Skeletal muscle cell (primary cell): ENCODE measurements around the gene POR.
"Not testable (repeated sequence)": the region's sequence is repeated elsewhere in the genome, so short reads cannot be mapped to it uniquely, and the experiment has no call there.

Source experiments
- DNase-seq: peaks from one replicate; pipeline ENCODE4 v3.0.0-alpha.2; 2010; ENCODE audit warnings: low read depth
- H3K4me3 ChIP-seq: 2 replicates; pipeline ENCODE4 v1.5.1; 2011; ENCODE audit warnings: low read depth, mild to moderate bottlenecking, control low read depth, low read length, moderate library complexity

The POR gene

DNA sequence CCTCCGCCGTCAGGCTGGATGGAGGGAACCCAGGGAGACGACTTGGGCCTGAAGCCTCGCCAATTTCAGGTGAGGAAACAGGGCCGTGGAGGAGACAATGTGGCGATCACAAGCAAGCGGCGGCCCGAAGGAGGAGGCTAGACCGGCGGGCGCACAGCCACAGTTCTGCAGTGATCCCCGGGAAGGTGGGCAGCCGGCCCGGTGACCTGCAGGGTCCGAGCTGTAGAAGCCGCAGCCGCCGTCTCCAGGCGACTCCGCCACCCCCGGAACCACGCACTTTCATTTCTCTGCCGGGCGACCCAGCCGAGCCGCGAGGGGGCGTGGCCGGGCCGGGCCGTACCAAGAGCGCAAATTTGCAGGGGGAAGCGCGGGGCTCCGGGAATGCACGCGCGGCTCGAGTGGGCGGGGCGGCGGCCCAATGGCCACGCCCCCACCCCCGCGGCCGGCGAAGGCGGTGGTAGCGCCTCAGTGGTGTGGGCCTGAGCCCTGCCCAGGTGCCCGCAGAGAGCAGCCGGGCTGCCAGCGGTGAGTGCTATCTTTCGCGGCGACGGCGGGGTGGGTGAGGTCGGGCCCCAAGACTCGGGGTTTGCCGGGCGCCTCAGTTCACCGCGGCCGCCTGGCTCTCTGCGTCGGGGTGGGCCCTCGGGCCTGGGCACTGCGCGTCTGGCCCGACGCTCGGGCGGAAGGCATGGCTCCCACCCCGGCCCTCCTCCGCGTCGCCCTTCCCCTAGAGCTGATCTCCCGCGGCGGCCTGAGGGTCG, at the start of gene POR:
Gene POR (plus strand): TSS at position 501 of the 761 bp plus-strand sequence. CDS start 38,847 bp downstream, outside the sequence.
- peak; percentile 76 for DNase-seq
- peak within 1 kb of the TSS; percentile 83 for H3K4me3 ChIP-seq

DNA sequence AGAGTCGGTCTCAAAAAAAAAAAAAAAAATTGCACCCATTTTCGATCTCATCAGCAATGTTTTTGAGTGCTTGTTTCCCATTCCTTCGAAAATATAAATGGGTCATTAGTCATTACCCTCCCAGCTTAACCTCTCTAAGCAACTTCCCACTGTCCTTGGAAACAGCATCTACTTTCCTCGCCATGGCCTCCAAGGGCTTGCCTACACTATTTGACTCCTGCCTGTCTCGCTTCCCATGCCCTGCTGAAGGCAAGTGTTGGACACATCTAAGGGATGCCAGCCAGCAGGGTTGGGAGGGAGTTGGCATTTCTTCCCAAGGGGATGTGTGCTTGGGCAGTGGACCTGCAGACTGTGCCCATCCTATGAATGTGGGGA, 48.9 kb upstream of the POR start:
- no peak for DNase-seq

DNA sequence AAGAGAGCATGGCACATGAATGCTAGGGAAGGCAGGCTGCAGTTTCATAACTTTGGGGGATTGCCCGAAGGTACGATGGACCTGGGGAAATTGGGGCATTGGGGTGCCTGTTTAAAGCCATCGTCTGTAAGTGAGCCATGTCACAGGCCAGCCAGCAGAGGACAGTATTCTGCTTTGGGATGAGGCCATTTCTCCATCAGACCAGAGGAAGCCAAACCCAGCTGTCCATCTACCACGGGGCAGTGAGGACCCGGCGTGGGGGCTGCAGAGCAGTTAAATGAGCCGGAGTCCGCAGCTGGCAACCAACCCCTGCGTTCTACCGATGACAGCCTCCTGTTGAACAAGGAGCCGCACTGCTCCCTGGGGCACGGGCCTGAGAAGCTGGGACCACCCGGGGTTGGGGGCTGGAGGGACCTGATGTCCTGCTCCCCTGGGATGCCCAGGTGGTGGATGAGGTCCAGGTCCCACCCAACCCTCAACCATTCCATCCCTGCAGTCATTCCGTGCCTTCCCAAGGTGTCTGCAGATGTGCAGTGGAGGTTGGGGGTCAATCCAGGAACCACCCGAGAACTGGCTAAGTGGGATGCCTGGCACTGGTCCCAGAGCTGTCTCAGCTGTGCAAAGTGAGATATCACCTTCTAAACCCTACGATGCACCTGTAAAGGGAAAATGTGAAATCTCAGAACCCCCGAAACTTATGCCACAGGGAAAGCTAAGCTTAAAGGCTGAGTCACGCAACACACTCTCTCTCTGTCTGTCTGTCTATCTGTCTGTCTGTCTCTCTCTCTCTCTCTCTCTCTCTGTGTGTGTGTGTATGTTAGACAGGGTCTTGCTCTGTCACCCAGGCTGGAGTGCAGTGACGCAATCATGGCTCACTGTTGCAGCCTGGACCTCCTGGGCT, 48.2 kb upstream of the POR start:
- H3K4me3 ChIP-seq = no peak overlapping the region
- DNase-seq = no peak

More for the DNA sequence above, 48.9 kb upstream of the POR start:
- no peak overlapping the region for H3K4me3 ChIP-seq

DNA sequence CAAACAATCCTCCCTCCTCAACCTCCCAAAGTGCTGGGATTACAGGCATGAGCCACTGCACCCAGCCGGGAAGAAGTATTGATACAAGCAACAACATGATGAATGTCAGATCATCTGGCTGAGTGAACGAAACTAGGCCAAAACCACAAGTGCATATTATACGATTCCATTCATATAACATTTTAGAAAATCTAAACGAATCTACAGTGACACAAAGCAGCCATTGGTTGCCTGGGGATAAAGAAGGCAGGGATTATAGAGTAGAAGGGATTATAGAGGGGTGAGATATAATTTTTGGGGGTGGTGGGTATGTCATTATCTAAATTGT, 47.6 kb upstream of the POR start:
- H3K4me3 ChIP-seq = no peak overlapping the region
- DNase-seq = no peak

DNA sequence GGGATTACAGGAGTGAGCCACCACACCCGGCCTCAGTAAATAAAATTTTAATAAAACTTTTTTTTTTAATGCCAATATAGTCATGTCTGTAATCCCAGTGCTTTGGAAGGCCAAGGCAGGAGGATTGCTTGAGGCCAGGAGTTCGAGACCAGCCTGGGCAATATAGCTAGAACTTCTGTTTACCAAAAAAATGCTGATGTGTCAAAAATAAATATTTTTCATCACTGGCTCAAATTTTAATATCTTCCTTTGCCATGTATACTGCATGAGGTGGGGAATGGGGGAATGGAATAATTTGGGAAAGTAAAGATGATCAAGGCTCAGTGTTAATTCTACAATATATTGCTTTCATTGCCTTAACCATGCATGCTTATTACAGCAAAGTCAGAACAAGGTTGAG, 46.8 kb upstream of the POR start:
- DNase-seq = no peak
- no peak overlapping the region for H3K4me3 ChIP-seq

DNA sequence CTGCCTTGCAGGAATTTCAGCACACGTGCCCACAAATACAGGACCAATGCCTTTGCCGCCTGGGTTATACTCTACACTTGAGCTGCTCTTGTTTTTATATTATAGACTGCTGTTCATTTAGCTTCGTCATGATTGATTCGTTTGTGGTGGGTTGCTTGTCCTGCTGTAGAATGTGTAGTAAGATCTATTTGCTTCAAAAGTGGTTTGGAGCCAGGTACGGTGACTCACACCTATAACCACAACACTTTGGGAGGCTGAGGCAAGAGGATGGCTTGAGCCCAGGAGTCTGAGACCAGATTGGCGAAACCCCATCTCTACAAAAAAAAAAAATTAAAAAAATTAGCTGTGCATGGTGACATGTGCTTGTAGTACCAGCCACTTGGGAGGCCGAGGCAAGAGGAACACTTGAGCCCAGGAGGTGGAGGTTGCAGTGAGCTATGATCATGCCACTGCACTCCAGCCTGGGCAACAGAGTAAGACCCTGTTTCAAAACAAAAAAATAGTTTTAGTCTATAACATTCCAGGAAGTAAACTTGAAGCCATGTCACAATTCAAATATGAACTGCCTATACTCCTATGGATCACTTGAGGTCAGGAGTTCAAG, 45.1 kb upstream of the POR start:
- DNase-seq = no peak
- H3K4me3 ChIP-seq = no peak overlapping the region

DNA sequence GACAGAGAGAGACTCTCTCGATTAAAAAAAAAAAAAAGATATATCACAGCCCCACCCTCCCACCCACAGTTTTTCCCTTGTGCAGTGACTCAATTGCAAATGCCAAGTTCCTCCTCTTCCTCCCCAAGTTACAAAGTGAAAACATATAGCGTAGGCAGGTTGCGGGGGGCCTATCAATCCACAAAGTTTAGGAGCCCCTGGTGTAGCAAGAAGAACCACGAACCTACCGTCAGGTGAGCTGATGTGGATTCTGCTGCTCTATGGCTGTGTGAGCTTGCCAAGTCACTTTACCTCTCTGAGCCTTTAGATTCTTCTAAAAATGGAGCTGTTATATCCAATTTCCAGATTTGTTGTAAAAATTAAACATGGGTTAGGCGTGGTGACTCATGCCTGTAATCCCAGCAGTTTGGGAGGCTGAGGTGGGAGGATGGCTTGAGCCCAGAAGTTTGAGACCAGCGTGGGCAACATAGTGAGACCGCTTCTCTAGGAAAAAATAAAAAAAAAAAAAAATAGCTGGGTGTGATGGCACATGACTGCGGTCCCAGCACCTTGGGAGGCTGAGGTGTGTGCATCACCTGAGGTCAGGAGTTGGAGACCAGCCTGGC, 44.3 kb upstream of the POR start:
- no peak overlapping the region for H3K4me3 ChIP-seq
- DNase-seq = no peak

DNA sequence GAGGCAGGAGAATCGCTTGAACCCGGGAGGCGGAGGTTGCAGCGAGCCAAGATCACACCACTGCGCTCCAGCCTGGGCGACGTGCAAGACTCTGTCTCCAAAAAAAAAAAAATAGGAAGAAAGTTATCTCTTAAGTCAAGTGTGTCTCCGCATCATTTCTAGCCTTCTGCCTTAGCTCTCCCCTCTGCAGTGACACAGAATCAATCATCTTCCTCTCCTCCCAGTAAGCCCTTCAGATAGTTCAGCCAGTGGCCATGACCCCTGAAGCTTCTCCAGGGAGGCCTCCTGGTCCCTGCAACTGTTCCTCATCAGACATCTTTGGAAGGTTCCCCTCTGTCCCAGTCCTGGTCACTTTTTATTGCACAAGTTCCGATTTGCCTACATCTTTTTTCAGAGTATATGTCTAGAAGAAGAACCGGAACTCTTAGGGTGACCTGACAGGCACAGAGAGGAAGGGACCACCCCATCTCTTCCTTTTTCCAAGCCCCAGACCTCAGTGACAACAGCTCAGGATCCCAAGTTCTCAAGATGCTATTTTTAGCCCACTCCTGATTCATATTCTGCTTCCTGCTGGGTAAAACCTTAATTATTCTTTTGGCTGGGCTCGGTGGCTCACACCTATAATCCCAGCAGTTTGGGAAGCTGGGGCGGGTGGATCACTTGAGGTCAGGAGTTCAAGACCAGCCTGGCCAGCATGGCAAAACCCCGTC, 42.7 kb upstream of the POR start:
- no peak overlapping the region for H3K4me3 ChIP-seq
- DNase-seq = no peak

DNA sequence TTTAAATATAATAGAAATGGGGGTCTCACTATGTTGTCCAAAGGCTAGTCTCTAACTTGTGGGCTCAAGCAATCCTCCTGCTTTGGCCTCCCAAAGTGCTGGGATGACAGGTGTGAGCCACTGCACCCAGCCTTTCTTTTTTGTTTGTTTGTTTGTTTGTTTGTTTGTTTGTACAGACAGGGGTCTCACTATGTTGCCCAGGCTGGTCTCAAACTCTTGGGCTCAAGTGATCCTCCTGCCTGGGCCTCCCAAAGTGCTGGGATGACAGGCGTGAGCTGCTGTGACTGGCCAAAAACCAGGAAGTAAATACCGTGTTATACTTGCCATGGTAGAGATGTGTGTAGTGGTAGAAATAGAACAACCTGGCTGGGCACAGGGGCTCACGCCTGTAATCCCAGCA, 40.8 kb upstream of the POR start:
- H3K4me3 ChIP-seq, DNase-seq: not testable (repeated sequence)

DNA sequence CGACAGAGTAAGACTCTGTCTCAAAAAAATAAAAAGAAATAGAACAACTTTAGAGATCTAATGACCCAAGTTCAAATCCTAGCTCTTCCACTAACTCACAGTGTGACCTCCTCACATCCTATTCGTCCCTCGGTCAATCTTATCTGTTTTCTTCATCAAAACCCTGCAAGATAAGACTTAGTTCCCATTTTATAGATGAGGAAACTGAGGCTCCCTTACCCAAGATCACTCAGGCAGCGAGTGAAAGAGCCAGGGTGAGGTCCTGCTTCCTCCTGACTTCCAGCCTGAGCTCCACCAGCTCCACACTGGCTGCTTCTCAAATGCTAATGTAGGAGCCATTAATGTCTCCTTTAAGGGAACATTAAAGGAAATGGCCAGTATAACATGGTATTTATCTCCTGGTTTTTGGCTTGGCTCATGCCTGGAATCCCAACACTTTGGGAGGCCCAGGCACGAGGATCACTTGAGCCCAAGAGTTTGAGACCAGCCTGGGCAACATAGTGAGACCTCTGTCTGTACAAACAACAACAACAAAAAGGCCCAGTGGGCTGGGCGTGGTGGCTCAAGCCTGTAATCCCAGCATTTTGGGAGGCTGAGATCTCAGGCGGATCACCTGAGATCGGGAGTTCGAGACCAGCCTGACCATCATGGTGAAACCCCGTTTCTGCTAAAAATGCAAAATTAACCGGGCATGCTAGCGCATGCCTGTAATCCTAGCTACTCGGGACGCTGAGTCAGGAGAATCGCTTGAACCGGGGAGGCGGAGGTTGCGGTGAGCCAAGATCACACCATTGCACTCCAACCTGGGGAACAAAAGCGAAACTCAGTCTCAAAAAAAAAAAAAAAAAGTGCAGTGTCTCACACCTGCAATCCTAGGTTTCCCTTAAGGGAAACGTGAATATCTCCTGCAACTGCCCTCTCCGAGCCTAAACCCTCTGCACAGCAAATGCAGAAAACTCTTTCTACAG, 39.6 kb upstream of the POR start:
- H3K4me3 ChIP-seq = no peak overlapping the region
- no peak for DNase-seq

DNA sequence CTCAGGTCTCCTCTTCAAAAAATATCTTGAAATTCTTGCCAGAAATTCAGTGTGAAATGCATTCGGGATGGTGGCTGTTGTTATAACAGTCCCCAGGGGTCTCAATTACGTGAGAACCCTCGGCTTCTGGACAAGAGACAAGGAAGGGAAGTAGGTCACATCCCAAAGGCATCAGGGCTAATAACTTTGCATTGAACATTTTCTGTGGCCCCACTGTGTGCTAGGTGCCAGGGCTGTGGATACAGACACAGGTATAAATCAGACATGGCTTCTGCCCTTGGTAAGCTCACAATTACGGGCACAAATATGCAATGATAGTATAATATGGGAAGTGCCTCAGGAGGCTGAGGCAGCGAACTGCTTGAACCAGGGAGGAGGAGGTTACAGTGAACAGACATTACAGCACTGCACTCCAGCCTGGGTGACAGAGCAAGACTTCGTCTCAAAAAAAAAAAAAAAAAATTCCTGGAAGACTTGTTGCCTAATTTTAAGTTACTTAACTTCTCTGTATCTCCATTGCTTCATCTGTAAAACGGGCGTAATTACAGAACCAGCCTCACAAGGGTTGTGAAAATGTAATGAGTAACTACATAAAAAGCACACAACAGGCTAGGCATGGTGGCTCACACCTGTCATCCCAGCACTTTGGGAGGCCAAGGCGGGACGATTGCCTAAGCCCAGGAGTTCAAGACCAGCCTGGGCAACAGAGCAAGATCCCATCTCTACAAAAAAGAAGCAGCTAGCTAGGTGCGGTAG, 38.7 kb upstream of the POR start:
- DNase-seq = no peak
- no peak overlapping the region for H3K4me3 ChIP-seq

DNA sequence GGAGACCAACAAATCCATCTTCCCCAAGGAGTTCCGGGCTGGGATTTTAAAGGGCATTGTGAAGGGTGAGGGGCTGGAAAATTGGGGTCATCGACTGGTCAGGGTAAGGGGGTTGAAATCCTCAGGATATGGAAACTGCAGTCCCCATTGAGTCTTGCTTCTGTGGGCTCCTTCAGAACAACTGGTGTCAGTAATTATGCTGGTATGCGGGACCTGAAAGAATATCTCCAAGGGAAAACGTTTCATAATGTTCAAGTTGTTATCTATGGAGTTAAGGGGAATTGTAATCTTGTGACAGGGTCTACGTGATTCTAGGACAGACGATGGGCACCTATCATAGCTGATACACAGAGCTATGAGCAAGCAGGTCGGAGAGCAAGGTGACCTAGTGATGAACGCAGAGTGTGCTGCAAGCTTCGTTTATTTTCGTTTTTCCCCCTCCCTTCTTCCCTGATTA, 36.6 kb upstream of the POR start:
- H3K4me3 ChIP-seq = peak overlapping the region; percentile 30
- DNase-seq = no peak

DNA sequence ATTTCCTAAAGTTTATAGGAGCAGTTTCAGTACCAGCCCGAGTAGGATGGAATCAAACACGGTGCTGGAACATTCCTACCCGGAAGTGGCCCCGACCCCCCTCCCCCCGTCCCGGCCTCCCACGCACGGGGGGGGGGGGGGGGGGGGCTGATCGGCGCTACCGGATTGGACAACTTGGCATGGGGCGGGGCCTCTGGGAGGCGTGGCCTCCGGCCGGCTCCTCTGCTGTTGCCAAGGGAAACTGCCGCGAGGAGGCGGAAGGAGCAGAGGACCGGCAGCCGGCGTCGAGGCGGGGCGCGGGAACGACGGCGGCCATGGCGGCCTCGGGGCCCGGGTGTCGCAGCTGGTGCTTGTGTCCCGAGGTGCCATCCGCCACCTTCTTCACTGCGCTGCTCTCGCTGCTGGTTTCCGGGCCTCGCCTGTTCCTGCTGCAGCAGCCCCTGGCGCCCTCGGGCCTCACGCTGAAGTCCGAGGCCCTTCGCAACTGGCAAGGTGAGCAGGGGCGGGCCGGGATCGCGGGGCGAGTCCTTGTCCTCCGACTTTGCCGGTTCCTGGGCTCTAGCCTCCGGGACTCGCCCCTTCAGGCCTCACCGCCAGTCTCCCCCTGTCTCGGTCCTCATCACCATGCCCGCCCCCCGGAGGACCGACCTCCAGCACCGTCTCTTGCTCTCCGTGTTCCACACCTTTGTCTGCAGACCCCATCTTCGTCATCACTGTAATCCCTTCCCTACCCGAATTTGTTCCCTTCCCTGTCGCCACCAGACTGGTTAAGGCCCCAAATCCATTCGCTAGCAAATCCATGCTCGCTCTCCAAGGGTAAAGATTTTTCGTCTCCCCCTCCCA, 36.0 kb upstream of the POR start, which contains the start of gene RHBDD2:
Gene RHBDD2 (plus strand): TSS at position 266 of the 843 bp plus-strand sequence. CDS start 49 bp downstream, at position 315.
- DNase-seq = peak; percentile 69
- H3K4me3 ChIP-seq = peak within 1 kb of the TSS; percentile 79

DNA sequence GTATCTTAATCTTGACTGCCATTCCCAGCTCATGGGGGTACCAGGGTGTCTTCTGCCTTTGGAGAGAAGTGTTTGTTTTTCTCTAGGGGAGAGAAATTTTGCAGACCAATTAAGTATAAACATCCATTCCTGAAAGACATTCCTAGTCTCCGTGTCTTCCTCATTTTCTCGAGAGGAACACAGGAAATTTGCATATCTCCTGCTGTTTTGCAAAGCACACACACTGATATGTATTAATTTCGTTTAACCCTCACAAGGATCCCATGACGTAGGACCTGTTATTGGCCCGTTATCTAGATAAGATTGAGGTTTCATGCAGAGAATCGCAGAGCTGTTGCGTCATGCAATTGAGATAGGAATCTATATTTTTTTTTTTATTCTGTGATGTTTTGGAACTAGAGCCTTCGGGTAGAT, 35.2 kb upstream of the POR start:
- peak overlapping the region; percentile 79 for H3K4me3 ChIP-seq
- DNase-seq = no peak

DNA sequence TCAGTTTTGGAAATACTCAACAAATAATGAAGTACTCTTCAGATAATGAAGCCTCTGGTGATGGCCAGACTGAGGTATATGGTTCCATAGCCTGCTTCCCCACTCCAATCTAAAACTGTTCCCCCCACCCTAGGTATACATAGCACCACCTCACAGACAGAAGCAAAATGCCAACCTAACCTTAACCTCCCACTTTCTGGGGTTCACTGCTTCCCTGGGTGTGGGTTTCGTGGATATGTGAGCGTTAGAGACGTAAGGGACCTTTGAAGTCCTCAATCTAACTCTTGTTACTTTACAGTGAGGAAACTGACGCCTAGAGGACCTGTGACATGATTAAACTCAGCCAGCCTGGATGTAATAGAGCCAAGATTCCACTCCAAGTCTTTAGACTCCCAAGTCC, 34.7 kb upstream of the POR start:
- no peak for DNase-seq

DNA sequence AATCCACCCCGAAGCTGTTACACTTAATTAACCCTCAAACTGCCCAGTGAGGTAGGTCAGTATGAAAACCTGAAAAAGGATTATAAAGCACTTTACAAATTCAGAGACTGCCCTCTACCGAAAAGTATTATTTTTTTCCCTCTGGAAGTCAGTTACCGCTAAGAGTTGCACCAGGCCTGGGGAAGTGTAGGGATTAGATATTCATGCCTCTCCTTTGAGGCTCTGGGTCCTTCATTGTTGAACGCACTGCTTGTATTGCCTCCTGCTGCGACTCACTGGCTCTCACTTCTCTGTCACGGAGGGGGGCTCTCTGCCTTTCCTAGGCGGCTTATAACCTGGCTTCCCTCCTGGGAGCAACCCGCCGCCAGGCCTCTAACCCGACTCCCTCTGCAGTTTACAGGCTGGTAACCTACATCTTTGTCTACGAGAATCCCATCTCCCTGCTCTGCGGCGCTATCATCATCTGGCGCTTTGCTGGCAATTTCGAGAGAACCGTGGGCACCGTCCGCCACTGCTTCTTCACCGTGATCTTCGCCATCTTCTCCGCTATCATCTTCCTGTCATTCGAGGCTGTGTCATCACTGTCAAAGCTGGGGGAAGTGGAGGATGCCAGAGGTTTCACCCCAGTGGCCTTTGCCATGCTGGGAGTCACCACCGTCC, 33.4 kb upstream of the POR start:
- no peak overlapping the region for H3K4me3 ChIP-seq
- DNase-seq = no peak

More for the DNA sequence above, 34.7 kb upstream of the POR start:
- H3K4me3 ChIP-seq = peak overlapping the region; percentile 79
